KOPT-K1 (cell line): ENCODE results near the gene KATNAL1.

Source experiments
- H3K27ac ChIP-seq: fragments of 200-600 bp; sonication (generic); 2 replicates; pipeline ENCODE4 v1.5.1; 2016; ENCODE audit warnings: antibody characterized with exemption, mild to moderate bottlenecking, low read depth, low read length; ENCODE audit not compliant: poor library complexity, severe bottlenecking
- H3K36me3 ChIP-seq: fragments of 200-600 bp; sonication (generic); 2 replicates; pipeline ENCODE4 v1.5.1; 2017; ENCODE audit warnings: antibody characterized with exemption, mild to moderate bottlenecking, low read length, moderate library complexity; ENCODE audit not compliant: insufficient read depth
- H3K9me3 ChIP-seq: fragments of 200-600 bp; sonication (generic); 2 replicates; pipeline ENCODE4 v1.5.1; 2017; ENCODE audit warnings: antibody characterized with exemption, low read length, mild to moderate bottlenecking; ENCODE audit not compliant: insufficient read depth, poor library complexity, severe bottlenecking

KATNAL1 gene

DNA sequence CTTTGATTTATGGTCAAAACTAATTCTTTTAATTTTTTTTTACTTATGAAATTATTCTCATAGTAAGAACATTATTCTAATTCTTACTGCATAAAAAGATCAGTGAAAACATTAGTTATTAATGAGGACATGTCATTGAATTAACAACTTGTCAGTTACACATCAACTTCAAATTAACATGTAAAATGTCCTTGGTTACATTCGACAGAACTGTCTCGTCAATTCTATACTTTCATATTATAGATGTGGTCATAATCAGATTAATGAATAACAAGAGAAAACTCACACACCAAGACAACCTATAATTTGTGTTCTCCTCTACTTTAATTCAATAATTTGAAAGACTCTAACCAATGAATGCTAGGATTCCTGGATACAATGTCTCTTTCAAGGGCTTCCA is 66.7 kb downstream of the KATNAL1 start:
- H3K27ac ChIP-seq, result no peak overlapping the region
- H3K9me3 ChIP-seq, result peaks cover 6% of the 10 kb centered on the region
- peaks cover 19% of the 10 kb centered on the region; the same call in 1 of the 2 replicates for H3K36me3 ChIP-seq

GRCh38 chr13:30235216-30235615 is 72.1 kb downstream of the KATNAL1 start:
- Histone ChIP-seq H3K36me3 (peaks cover 39% of the 10 kb centered on the region), H3K27ac (no peak overlapping the region), H3K9me3 (no peaks in the 10 kb centered on the region)

DNA sequence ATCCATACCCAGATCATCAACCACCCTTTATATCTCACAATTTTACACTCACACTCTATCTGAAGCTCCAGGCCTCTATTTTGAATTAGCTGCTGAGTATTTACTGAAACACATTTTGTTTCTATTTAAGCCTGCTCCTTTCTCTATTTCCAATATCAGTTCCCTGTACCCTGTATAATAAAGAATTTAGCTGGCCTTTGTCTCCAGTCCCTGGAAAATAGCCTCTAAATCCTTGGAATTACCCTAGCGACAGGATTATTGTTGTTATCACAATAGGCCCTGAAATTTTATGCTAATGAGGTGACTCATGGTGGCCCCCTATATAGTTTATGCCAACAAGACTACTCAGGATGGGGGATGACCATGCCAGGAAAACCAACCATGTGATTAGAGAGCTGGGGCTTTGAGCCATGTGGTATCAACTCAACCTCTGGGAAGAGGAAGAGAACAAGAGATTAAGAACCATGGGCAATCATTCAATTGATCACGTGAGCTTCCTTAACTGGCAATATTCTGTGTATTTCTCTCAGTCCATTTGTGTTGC is 72.7 kb downstream of the KATNAL1 start:
- H3K36me3 ChIP-seq, result peaks cover 43% of the 10 kb centered on the region

GRCh38 chr13:30224732-30225131 is 82.6 kb downstream of the KATNAL1 start:
- Histone ChIP-seq H3K36me3 (peaks cover 84% of the 10 kb centered on the region), H3K27ac (no peak overlapping the region), H3K9me3 (peaks cover 43% of the 10 kb centered on the region)

More for the DNA sequence above, 72.7 kb downstream of the KATNAL1 start:
- H3K27ac ChIP-seq, result no peak overlapping the region
- no peaks in the 10 kb centered on the region for H3K9me3 ChIP-seq

GRCh38 chr13:30222254-30222653 is 85.1 kb downstream of the KATNAL1 start:
- Histone ChIP-seq H3K27ac (no peak overlapping the region), H3K36me3 (peaks cover 70% of the 10 kb centered on the region), H3K9me3 (peaks cover 43% of the 10 kb centered on the region)

DNA sequence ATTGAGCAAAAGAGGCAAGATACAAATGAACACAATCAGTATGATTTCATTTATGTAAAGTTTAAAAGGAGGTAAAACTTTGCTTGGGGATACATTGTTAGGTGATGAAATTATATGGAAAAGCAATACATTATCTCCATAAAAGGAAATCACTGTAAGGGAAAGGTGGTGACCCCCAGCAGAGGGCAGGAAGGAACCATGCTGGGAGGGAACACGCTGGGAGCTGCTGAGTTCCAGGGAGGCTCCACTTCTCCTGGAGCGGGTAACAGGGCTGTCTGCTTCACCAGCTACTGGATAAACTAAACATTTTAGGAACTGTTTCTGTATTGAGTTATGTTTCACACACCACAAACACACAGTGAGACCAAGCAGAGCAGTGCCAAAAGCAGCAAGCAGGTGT is 91.2 kb downstream of the KATNAL1 start:
- peaks cover 3% of the 10 kb centered on the region for H3K9me3 ChIP-seq
- H3K27ac ChIP-seq, result no peak overlapping the region
- peaks cover 22% of the 10 kb centered on the region for H3K36me3 ChIP-seq

- Histone ChIP-seq H3K36me3 (peaks cover 47% of the 10 kb centered on the region), H3K9me3 (peaks cover 3% of the 10 kb centered on the region), H3K27ac (no peak overlapping the region)
These were observed 95.1 kb downstream of the KATNAL1 start for GRCh38 chr13:30212256-30212655.

DNA sequence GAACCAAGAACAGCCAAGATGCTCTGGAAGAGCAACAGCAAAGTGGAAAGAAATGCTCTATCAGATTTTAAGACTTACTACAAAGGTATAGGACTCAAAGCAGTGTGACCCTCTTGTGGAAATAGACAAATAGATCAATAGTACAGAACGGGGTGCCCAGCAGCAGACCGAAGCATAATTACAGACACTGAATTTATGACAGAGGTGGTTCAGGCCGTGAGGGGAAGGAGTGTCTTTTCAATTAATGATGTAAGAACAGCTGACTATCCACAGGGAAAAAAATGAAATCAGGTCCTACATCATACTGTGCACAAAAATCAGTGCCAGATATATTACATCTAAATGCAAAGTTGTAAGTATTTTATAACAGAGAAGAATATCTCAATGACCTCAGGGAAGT is 95.6 kb downstream of the KATNAL1 start:
- no peak overlapping the region for H3K27ac ChIP-seq
- H3K9me3 ChIP-seq, result peaks cover 3% of the 10 kb centered on the region
- peaks cover 48% of the 10 kb centered on the region for H3K36me3 ChIP-seq

DNA sequence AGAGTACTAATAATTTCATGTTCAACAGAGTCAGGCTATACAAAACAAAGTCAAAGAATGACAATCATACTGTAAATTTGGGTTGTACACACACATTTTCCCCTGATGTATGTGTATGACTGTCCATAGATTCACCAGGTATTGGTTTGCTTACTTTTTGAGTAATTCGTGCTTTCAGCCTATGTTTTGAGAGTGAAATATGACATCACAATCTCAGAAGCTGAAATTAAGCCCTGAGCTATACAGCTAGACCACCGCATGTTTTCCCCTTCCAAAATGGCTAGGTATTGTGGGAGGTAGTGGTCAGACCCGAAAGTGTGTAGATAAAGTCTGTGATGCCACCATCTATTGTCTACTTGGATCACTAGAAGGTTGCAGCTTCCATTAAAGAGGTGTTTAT is 102.8 kb downstream of the KATNAL1 start:
- no peaks in the 10 kb centered on the region for H3K9me3 ChIP-seq
- H3K36me3 ChIP-seq, result peaks cover 35% of the 10 kb centered on the region
- H3K27ac ChIP-seq, result no peak overlapping the region

DNA sequence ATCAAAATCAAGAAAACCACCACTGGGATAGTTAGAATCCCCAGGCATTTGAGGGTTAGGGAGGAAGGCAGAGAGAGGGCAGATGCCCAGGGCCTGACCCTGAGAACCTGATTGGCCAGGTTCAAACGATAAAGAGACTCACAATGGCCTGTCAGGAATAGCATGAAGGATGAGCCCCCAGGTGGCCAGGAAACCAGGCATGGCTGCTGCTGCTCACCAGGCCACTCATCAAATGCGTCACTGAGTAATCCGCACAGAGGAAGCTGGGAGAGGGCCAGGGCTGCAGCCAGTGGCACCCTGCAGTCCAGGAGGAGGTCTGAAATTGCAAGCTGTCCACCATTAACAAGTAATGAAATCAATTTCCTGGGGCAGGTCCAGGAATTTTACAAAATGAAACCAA is 111.3 kb downstream of the KATNAL1 start:
- H3K27ac ChIP-seq, result no peak overlapping the region
- no peaks in the 10 kb centered on the region for H3K9me3 ChIP-seq
- H3K36me3 ChIP-seq, result no peaks in the 10 kb centered on the region

- H3K36me3 ChIP-seq, result no peaks in the 10 kb centered on the region
- no peak overlapping the region for H3K27ac ChIP-seq
These were observed 112.4 kb downstream of the KATNAL1 start for GRCh38 chr13:30194906-30195305.

GRCh38 chr13:30193279-30194234 is 113.8 kb downstream of the KATNAL1 start:
- H3K9me3 ChIP-seq, result no peaks in the 10 kb centered on the region
- no peak overlapping the region for H3K27ac ChIP-seq
- no peaks in the 10 kb centered on the region for H3K36me3 ChIP-seq

More at GRCh38 chr13:30194906-30195305, 112.4 kb downstream of the KATNAL1 start:
- no peaks in the 10 kb centered on the region for H3K9me3 ChIP-seq

GRCh38 chr13:30192320-30193093 is 114.8 kb downstream of the KATNAL1 start:
- Histone ChIP-seq H3K36me3 (no peaks in the 10 kb centered on the region), H3K9me3 (no peaks in the 10 kb centered on the region), H3K27ac (no peak overlapping the region)

DNA sequence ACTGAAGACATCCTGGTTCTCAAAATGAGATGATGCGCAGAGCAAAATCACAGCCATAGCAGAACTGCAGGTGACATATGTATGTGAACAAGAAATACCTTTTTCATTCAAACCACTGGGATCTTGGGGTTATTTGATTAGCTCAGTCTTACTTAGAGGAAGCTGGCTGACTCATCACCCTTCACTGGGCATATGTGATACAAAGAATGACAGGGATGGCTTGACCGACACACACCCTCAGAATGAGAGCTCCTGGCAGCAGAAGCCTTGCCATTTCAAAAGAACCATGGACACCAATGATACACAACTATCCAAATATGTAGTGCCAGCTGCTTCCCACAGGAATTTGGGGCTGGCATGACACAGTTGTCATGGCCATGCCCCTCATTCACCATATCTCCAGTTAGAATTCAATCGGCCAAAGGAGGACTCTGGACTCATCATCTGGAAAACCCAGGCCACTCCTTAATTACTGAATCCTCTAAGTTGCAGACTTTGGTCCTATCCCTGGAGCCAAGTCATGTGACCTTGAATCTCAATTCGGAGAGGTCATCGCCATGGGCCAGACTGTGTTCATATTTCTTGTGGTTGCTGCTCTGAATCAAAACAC is 115.8 kb downstream of the KATNAL1 start:
- H3K9me3 ChIP-seq, result no peaks in the 10 kb centered on the region
- no peaks in the 10 kb centered on the region for H3K36me3 ChIP-seq
- no peak overlapping the region for H3K27ac ChIP-seq
